ENCODE data around the gene MAP2K5.

Gene MAP2K5

GRCh38 chr15:67521783-67522568 lies 20.5 kb upstream of the MAP2K5 start:
- DNase-seq: no peak

- DNase-seq: no peak
These were observed 19.2 kb upstream of the MAP2K5 start for GRCh38 chr15:67523330-67523729.

GRCh38 chr15:67524235-67524634 lies 18.3 kb upstream of the MAP2K5 start:
- no peak for DNase-seq

- no peak for DNase-seq
These were observed 14.0 kb upstream of the MAP2K5 start for GRCh38 chr15:67528513-67528912.

GRCh38 chr15:67531379-67531914 lies 11.1 kb upstream of the MAP2K5 start:
- no peak for DNase-seq

GRCh38 chr15:67533873-67534272 lies 8.6 kb upstream of the MAP2K5 start:
- DNase-seq: no peak

GRCh38 chr15:67534360-67534759 lies 8.1 kb upstream of the MAP2K5 start:
- no peak for DNase-seq

GRCh38 chr15:67537771-67538170 lies 4.7 kb upstream of the MAP2K5 start:
- no peak for DNase-seq

GRCh38 chr15:67543348-67543718 lies 830 bp downstream of the MAP2K5 start:
- peak; percentile 10 for DNase-seq

- DNase-seq: no peak
These were observed 2.0 kb downstream of the MAP2K5 start for GRCh38 chr15:67544475-67544874.

- no peak for DNase-seq
These were observed 3.4 kb downstream of the MAP2K5 start for GRCh38 chr15:67545864-67546263.

- no peak for DNase-seq
These were observed 4.6 kb downstream of the MAP2K5 start for GRCh38 chr15:67547064-67547463.

GRCh38 chr15:67547836-67548235 lies 5.3 kb downstream of the MAP2K5 start:
- no peak for DNase-seq

- no peak for DNase-seq
These were observed 5.8 kb downstream of the MAP2K5 start for GRCh38 chr15:67548236-67548852.

GRCh38 chr15:67548862-67549651 lies 6.6 kb downstream of the MAP2K5 start:
- no peak for DNase-seq

- DNase-seq: no peak
These were observed 7.2 kb downstream of the MAP2K5 start for GRCh38 chr15:67549736-67550135.

GRCh38 chr15:67550522-67550921 lies 8.0 kb downstream of the MAP2K5 start:
- DNase-seq: no peak

GRCh38 chr15:67551207-67551743 lies 8.8 kb downstream of the MAP2K5 start:
- no peak for DNase-seq

GRCh38 chr15:67554580-67554979 lies 12.1 kb downstream of the MAP2K5 start:
- no peak for DNase-seq

- no peak for DNase-seq
These were observed 14.6 kb downstream of the MAP2K5 start for GRCh38 chr15:67556976-67557570.

- DNase-seq: no peak
These were observed 16.0 kb downstream of the MAP2K5 start for GRCh38 chr15:67558502-67558901.

GRCh38 chr15:67559158-67559557 lies 16.7 kb downstream of the MAP2K5 start:
- no peak for DNase-seq

- no peak for DNase-seq
These were observed 17.1 kb downstream of the MAP2K5 start for GRCh38 chr15:67559576-67559975.

Data from CD4-positive, alpha-beta T cell treated with Interleukin-17A for 4 hours (primary cell).